Activated naive CD4-positive, alpha-beta T cell treated with anti-CD3 and anti-CD28 coated beads, Interleukin-2, amount 10 ng/mL, durations not matched to agents 7 days and 5 days (primary cell): ENCODE results near the gene ABCA2.

Experiments used
- CTCF ChIA-PET: fragments of 350-600 bp; sonication (Branson Sonifier 250); formaldehyde crosslinking; loops from one replicate; lab custom pipeline; 2021; ENCODE audit warnings: antibody characterized with exemption; lab: Charles Lee
- DNase-seq: peaks from one replicate; pipeline ENCODE4 v3.0.0-alpha.2; 2020
- H3K27ac Mint-ChIP-seq: one replicate; pipeline ENCODE4 v1.8.0; 2021; ENCODE audit warnings: mild to moderate bottlenecking, moderate library complexity, mixed read lengths
- H3K27me3 Mint-ChIP-seq: one replicate; pipeline ENCODE4 v1.8.0; 2021; ENCODE audit warnings: mild to moderate bottlenecking, mixed read lengths
- H3K36me3 Mint-ChIP-seq: one replicate; pipeline ENCODE4 v1.8.0; 2021; ENCODE audit warnings: mixed read lengths
- H3K4me1 Mint-ChIP-seq: one replicate; pipeline ENCODE4 v1.8.0; 2021; ENCODE audit warnings: mixed read lengths
- H3K4me3 Mint-ChIP-seq: one replicate; pipeline ENCODE4 v1.8.0; 2021; ENCODE audit warnings: mild to moderate bottlenecking, moderate library complexity, mixed read lengths
- H3K9me3 Mint-ChIP-seq: one replicate; pipeline ENCODE4 v1.8.0; 2021; ENCODE audit warnings: mixed read lengths

The ABCA2 gene

GRCh38 chr9:136981588-136982231 is 46.3 kb downstream of the ABCA2 start:
- H3K36me3 Mint-ChIP-seq: no peaks in the 10 kb centered on the region
- H3K27me3 Mint-ChIP-seq: peaks cover 86% of the 10 kb centered on the region
- H3K27ac Mint-ChIP-seq: no peak overlapping the region
- no peak for DNase-seq
- no peaks in the 10 kb centered on the region for H3K4me1 Mint-ChIP-seq
- no peaks in the 10 kb centered on the region for H3K9me3 Mint-ChIP-seq
- CTCF ChIA-PET: no interaction called here
- H3K4me3 Mint-ChIP-seq: no peak overlapping the region

GRCh38 chr9:136980669-136981478 is 47.2 kb downstream of the ABCA2 start:
- no peak overlapping the region for H3K27ac Mint-ChIP-seq
- CTCF ChIA-PET: no interaction called here
- peaks cover 86% of the 10 kb centered on the region for H3K27me3 Mint-ChIP-seq
- H3K4me1 Mint-ChIP-seq: peaks cover 6% of the 10 kb centered on the region
- no peak overlapping the region for H3K4me3 Mint-ChIP-seq
- no peaks in the 10 kb centered on the region for H3K9me3 Mint-ChIP-seq
- H3K36me3 Mint-ChIP-seq: no peaks in the 10 kb centered on the region
- DNase-seq: no peak

- Mint-ChIP-seq H3K27ac (no peak overlapping the region), H3K27me3 (peaks cover 86% of the 10 kb centered on the region), H3K4me1 (peaks cover 15% of the 10 kb centered on the region), H3K4me3 (no peak overlapping the region), H3K36me3 (no peaks in the 10 kb centered on the region), H3K9me3 (no peaks in the 10 kb centered on the region)
- DNase-seq: no peak
- CTCF ChIA-PET: interaction anchor here (2.7 kb wide), 1 partner anchor 49 kb away, joined by 7 read pairs; no protein-coding TSS in a partner anchor
Observed at GRCh38 chr9:136979769-136980587, 48.1 kb downstream of the ABCA2 start.

GRCh38 chr9:136978865-136979544 is 49.0 kb downstream of the ABCA2 start:
- no peak overlapping the region for H3K4me3 Mint-ChIP-seq
- no peak for DNase-seq
- H3K9me3 Mint-ChIP-seq: no peaks in the 10 kb centered on the region
- peaks cover 25% of the 10 kb centered on the region for H3K4me1 Mint-ChIP-seq
- H3K27me3 Mint-ChIP-seq: peaks cover 78% of the 10 kb centered on the region
- no peaks in the 10 kb centered on the region for H3K36me3 Mint-ChIP-seq
- no peak overlapping the region for H3K27ac Mint-ChIP-seq
- CTCF ChIA-PET: interaction anchor here (2.7 kb wide), 1 partner anchor 50 kb away, joined by 7 read pairs; no protein-coding TSS in a partner anchor

- Mint-ChIP-seq H3K36me3 (no peaks in the 10 kb centered on the region), H3K4me3 (no peak overlapping the region), H3K9me3 (no peaks in the 10 kb centered on the region), H3K4me1 (peaks cover 26% of the 10 kb centered on the region), H3K27ac (no peak overlapping the region), H3K27me3 (peaks cover 76% of the 10 kb centered on the region)
- CTCF ChIA-PET: interaction anchor here (1.0 to 2.7 kb wide), 2 partner anchors 51 to 136 kb away, joined by 3 to 7 read pairs; partner anchors contain the start of gene AJM1
- DNase-seq: peak; percentile 82
Observed at GRCh38 chr9:136978073-136978864, 49.8 kb downstream of the ABCA2 start.

- Mint-ChIP-seq H3K27ac (no peak overlapping the region), H3K9me3 (no peaks in the 10 kb centered on the region), H3K4me1 (peaks cover 26% of the 10 kb centered on the region), H3K27me3 (peaks cover 70% of the 10 kb centered on the region), H3K36me3 (no peaks in the 10 kb centered on the region), H3K4me3 (no peak overlapping the region)
- CTCF ChIA-PET: interaction anchor here (1.0 to 2.7 kb wide), 2 partner anchors 52 to 135 kb away, joined by 3 to 7 read pairs; partner anchors contain the start of gene AJM1
- no peak for DNase-seq
Observed at GRCh38 chr9:136977649-136978072, 50.4 kb downstream of the ABCA2 start.

GRCh38 chr9:136977223-136977622 is 50.8 kb downstream of the ABCA2 start, which contains the start of gene PTGDS:
PTGDS (plus strand) TSS chr9:136977504; CDS start chr9:136977579, 75 bp downstream.
- peak within 1 kb of the TSS; percentile 11 for H3K27ac Mint-ChIP-seq
- H3K36me3 Mint-ChIP-seq: no peaks in the 10 kb centered on the region
- H3K27me3 Mint-ChIP-seq: peaks cover 65% of the 10 kb centered on the region
- CTCF ChIA-PET: no interaction called here
- peaks cover 26% of the 10 kb centered on the region for H3K4me1 Mint-ChIP-seq
- H3K4me3 Mint-ChIP-seq: peak within 1 kb of the TSS; percentile 44
- DNase-seq: no peak
- H3K9me3 Mint-ChIP-seq: no peaks in the 10 kb centered on the region

GRCh38 chr9:136975644-136976043 is 52.4 kb downstream of the ABCA2 start:
- peak overlapping the region; percentile 58 for H3K4me3 Mint-ChIP-seq
- CTCF ChIA-PET: interaction anchor here (0.7 to 3.4 kb wide), 7 partner anchors 10 to 60 kb away, joined by 3 to 25 read pairs (median 3); partner anchors contain the start of gene PAXX
- H3K27me3 Mint-ChIP-seq: peaks cover 51% of the 10 kb centered on the region
- peak overlapping the region; percentile 73 for H3K27ac Mint-ChIP-seq
- peak; percentile 59 for DNase-seq
- H3K9me3 Mint-ChIP-seq: no peaks in the 10 kb centered on the region
- H3K4me1 Mint-ChIP-seq: peaks cover 26% of the 10 kb centered on the region
- H3K36me3 Mint-ChIP-seq: no peaks in the 10 kb centered on the region

- Mint-ChIP-seq H3K4me3 (peak overlapping the region; percentile 58), H3K36me3 (no peaks in the 10 kb centered on the region)
- DNase-seq: peak; percentile 45
Observed at GRCh38 chr9:136974817-136975535, 53.1 kb downstream of the ABCA2 start.

GRCh38 chr9:136973618-136974617 is 54.1 kb downstream of the ABCA2 start:
- no peak overlapping the region for H3K4me3 Mint-ChIP-seq
- H3K27ac Mint-ChIP-seq: no peak overlapping the region
- DNase-seq: no peak
- no peaks in the 10 kb centered on the region for H3K36me3 Mint-ChIP-seq
- CTCF ChIA-PET: interaction anchor here (1.3 to 3.4 kb wide), 4 partner anchors 15 to 62 kb away, joined by 3 to 25 read pairs (median 4); partner anchors contain the start of gene ABCA2
- H3K9me3 Mint-ChIP-seq: no peaks in the 10 kb centered on the region
- H3K4me1 Mint-ChIP-seq: peaks cover 26% of the 10 kb centered on the region
- H3K27me3 Mint-ChIP-seq: peaks cover 41% of the 10 kb centered on the region

More at GRCh38 chr9:136974817-136975535, 53.1 kb downstream of the ABCA2 start:
- peaks cover 26% of the 10 kb centered on the region for H3K4me1 Mint-ChIP-seq
- no peaks in the 10 kb centered on the region for H3K9me3 Mint-ChIP-seq
- CTCF ChIA-PET: interaction anchor here (0.7 to 3.4 kb wide), 6 partner anchors 16 to 61 kb away, joined by 3 to 25 read pairs (median 3); partner anchors contain the start of genes ABCA2 and PAXX
- H3K27ac Mint-ChIP-seq: peak overlapping the region; percentile 73
- peaks cover 46% of the 10 kb centered on the region for H3K27me3 Mint-ChIP-seq

GRCh38 chr9:136972743-136973142 is 55.3 kb downstream of the ABCA2 start:
- DNase-seq: no peak
- CTCF ChIA-PET: no interaction called here
- Mint-ChIP-seq H3K9me3 (no peaks in the 10 kb centered on the region), H3K4me3 (no peak overlapping the region), H3K4me1 (peaks cover 26% of the 10 kb centered on the region), H3K36me3 (no peaks in the 10 kb centered on the region), H3K27me3 (peaks cover 39% of the 10 kb centered on the region), H3K27ac (no peak overlapping the region)
